Measurements from ENCODE around the gene SPSB1. TPM values are rescaled to one million over a fixed set of nuclear protein-coding genes. Genes with fewer than 3 reads are reported as not detected.

Gene SPSB1
- total RNA-seq, 3 donors from 2014 or later (not counting 1 experiment from before 2014, with no cell fraction given) = 0.82 to 3.0 (median 1.5) TPM

DNA sequence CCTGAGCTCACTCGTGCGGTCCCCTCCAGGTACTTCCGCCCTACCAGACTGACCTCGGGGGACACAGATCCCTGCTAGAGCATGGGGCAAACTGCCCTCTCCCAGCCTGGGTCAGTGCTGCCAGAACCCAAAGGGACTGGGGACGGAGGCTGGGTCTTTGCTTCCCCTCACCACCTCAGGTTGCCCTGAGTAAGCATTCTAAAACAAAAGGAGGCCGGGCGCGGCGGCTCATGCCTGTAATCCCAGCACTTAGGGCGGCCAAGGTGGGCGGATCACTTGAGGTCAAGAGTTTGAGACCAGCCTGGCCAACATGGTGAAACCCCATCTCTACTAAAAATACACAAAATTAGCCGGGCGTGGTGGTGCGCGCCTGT, 108.4 kb downstream of the SPSB1 start:
- H3K4me1 Mint-ChIP-seq = peaks cover 0 to 6% of the 10 kb centered on the region in 2 donors
- H3K9me3 Mint-ChIP-seq = no peaks in the 10 kb centered on the region
- Histone ChIP-seq H3K9me3 (ENCODE audit: control insufficient read depth, insufficient read depth, low read length) (no peaks in the 10 kb centered on the region), H3K4me3 (ENCODE audit: low read length) (no peak overlapping the region), H3K27ac (ENCODE audit: low read length) (no peak overlapping the region), H3K36me3 (ENCODE audit: control insufficient read depth, insufficient read depth, low read length) (no peaks in the 10 kb centered on the region), H3K27me3 (ENCODE audit: control insufficient read depth, insufficient read depth, low read length) (no peaks in the 10 kb centered on the region), H3K4me1 (ENCODE audit: control insufficient read depth, insufficient read depth, low read length) (peaks cover 18% of the 10 kb centered on the region)
- ATAC-seq (no peak), DNase-seq (no peak)
- H3K27me3 Mint-ChIP-seq (ENCODE audit: low read depth in 2 of 2) = peaks cover 0 to 5% of the 10 kb centered on the region in 2 donors
- WGBS (ENCODE audit: insufficient coverage) = 89% methylated on average over 15 of the region's 15 CpGs
- TF ChIP-seq, protein P1, sequence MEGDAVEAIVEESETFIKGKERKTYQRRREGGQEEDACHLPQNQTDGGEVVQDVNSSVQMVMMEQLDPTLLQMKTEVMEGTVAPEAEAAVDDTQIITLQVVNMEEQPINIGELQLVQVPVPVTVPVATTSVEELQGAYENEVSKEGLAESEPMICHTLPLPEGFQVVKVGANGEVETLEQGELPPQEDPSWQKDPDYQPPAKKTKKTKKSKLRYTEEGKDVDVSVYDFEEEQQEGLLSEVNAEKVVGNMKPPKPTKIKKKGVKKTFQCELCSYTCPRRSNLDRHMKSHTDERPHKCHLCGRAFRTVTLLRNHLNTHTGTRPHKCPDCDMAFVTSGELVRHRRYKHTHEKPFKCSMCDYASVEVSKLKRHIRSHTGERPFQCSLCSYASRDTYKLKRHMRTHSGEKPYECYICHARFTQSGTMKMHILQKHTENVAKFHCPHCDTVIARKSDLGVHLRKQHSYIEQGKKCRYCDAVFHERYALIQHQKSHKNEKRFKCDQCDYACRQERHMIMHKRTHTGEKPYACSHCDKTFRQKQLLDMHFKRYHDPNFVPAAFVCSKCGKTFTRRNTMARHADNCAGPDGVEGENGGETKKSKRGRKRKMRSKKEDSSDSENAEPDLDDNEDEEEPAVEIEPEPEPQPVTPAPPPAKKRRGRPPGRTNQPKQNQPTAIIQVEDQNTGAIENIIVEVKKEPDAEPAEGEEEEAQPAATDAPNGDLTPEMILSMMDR (IDR thresholded peaks at IDR 0.05) = no peak
- H3K4me3 Mint-ChIP-seq = no peak overlapping the region
- H3K36me3 Mint-ChIP-seq = no peaks in the 10 kb centered on the region
- no peak overlapping the region for H3K27ac Mint-ChIP-seq
- intact Hi-C loops (cut with micrococcal nuclease) = no loop called here

DNA sequence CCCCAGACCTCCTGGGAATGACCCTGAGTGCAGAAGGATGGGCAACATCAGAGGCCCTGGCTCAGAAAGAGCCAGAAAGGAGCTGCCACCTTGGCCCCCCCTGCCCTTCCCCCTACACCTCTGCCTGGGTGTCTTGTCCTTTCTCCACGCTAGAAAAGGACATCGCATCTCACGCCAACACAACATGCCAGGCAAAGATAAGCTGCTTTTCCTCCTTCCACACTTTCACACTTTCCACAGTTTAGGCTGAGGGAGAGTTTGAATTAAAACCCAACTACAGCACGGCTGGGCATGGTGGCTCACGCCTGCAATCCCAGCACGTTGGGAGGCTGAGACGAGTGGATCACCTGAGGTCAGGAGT, 109.5 kb downstream of the SPSB1 start:
- Histone ChIP-seq H3K27me3 (ENCODE audit: control insufficient read depth, insufficient read depth, low read length) (no peaks in the 10 kb centered on the region), H3K27ac (ENCODE audit: low read length) (no peak overlapping the region), H3K9me3 (ENCODE audit: control insufficient read depth, insufficient read depth, low read length) (no peaks in the 10 kb centered on the region), H3K4me1 (ENCODE audit: control insufficient read depth, insufficient read depth, low read length) (peaks cover 18% of the 10 kb centered on the region), H3K36me3 (ENCODE audit: control insufficient read depth, insufficient read depth, low read length) (no peaks in the 10 kb centered on the region), H3K4me3 (ENCODE audit: low read length) (no peak overlapping the region)
- Mint-ChIP-seq H3K4me1 (peaks cover 0 to 6% of the 10 kb centered on the region in 2 donors), H3K9me3 (no peaks in the 10 kb centered on the region), H3K27ac (no peak overlapping the region), H3K27me3 (ENCODE audit: low read depth in 2 of 2) (peaks cover 0 to 5% of the 10 kb centered on the region in 2 donors), H3K36me3 (no peaks in the 10 kb centered on the region), H3K4me3 (no peak overlapping the region)
- ATAC-seq (no peak), DNase-seq (no peak)
- WGBS (ENCODE audit: insufficient coverage) = 78% methylated on average over 6 of the region's 7 CpGs
- TF ChIP-seq, protein P1 (IDR thresholded peaks at IDR 0.05) = no peak
- intact Hi-C loops (cut with micrococcal nuclease) = no loop called here

DNA sequence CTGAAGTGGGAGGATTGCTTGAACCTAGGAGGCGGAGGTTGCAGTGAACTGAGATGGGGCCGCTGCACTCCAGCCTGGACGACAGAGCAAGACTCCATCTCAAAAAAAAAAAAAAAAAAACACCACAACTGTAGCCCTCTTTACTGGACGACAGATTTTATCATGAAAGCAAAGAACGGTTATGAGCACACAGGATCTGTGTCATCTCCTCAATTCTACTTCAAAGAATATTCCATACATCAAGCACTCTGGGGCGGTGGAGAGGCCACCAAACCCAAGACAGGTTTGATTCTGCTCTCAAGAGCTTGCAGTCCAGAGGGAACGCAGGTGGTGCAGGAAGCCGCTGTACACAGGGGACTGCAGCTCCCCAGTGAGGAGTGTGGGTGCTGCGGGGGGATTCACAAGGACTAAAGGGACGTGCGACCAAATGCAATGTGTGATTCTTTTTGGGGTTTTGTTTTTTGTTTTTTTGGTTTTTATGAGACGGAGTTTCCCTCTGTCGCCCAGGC, 110.1 kb downstream of the SPSB1 start:
- no peak overlapping the region for H3K27ac ChIP-seq (ENCODE audit: low read length)
- H3K36me3 ChIP-seq (ENCODE audit: control insufficient read depth, insufficient read depth, low read length) = no peaks in the 10 kb centered on the region
- no peak overlapping the region for H3K4me3 Mint-ChIP-seq
- no peaks in the 10 kb centered on the region for H3K9me3 Mint-ChIP-seq
- ATAC-seq = no peak
- TF ChIP-seq, protein P1 (IDR thresholded peaks at IDR 0.05) = no peak
- peaks cover 0 to 6% of the 10 kb centered on the region in 2 donors for H3K4me1 Mint-ChIP-seq
- no peaks in the 10 kb centered on the region for H3K27me3 ChIP-seq (ENCODE audit: control insufficient read depth, insufficient read depth, low read length)
- peaks cover 18% of the 10 kb centered on the region for H3K4me1 ChIP-seq (ENCODE audit: control insufficient read depth, insufficient read depth, low read length)
- H3K4me3 ChIP-seq (ENCODE audit: low read length) = no peak overlapping the region
- H3K36me3 Mint-ChIP-seq = no peaks in the 10 kb centered on the region
- 60% methylated on average over 13 of the region's 13 CpGs for WGBS (ENCODE audit: insufficient coverage)
- DNase-seq = no peak
- peaks cover 0 to 5% of the 10 kb centered on the region in 2 donors for H3K27me3 Mint-ChIP-seq (ENCODE audit: low read depth in 2 of 2)
- intact Hi-C loops (cut with micrococcal nuclease) = no loop called here
- no peaks in the 10 kb centered on the region for H3K9me3 ChIP-seq (ENCODE audit: control insufficient read depth, insufficient read depth, low read length)
- H3K27ac Mint-ChIP-seq = no peak overlapping the region

Measured in natural killer cell (primary cell).